HG02763 (cell line): ENCODE measurements around the gene TCEAL8.
A peak's percentile ranks its signal among the peaks of the same experiment; 100 is the strongest.

Experiments used
- ATAC-seq: cut with Tn5 transposase; IDR thresholded peaks from one replicate; pipeline ENCODE4 v1.9.1; 2021; ENCODE audit warnings: mild to moderate bottlenecking, moderate library complexity; ENCODE audit not compliant: unreplicated experiment

Gene TCEAL8

DNA sequence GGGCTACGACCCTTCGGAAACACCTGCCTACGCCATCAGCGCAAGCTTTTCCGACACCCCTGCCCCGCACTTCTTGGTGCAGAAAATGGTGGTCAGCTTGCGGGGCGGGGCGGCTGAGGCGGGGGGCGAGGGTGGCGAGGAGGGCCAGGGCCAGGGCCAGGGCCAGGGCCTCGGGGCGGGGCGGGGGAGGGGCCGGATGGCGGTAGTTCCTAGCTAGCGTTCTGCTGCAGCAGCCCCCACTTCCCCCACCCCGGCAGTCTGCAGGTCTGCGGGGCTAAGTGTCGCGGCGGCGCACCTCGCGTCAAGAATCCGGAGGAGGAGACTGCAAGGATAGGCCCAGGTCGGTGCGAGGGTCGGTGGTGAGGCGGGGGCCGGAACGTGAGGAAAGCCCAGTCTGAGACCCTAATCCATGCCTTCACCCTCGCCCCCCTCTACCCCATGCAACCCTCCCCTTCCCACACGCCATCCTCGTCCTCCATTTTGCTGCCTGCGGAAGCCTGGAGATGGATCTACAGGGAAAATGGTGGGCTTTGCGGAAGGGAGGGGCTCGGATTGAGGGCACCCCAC lies 39.4 kb downstream of the TCEAL8 start:
- no peak for ATAC-seq

GRCh38 chrX:103214870-103215424 lies 40.0 kb downstream of the TCEAL8 start, which contains the start of gene BEX4:
Gene BEX4, plus strand, starts transcription at chrX:103215108. Its CDS starts 1,046 bp downstream, at chrX:103216154.
- peak; percentile 90 for ATAC-seq

- ATAC-seq, result no peak
These were observed 42.1 kb downstream of the TCEAL8 start for GRCh38 chrX:103212749-103213457.

GRCh38 chrX:103211012-103211715 lies 43.8 kb downstream of the TCEAL8 start:
- no peak for ATAC-seq

DNA sequence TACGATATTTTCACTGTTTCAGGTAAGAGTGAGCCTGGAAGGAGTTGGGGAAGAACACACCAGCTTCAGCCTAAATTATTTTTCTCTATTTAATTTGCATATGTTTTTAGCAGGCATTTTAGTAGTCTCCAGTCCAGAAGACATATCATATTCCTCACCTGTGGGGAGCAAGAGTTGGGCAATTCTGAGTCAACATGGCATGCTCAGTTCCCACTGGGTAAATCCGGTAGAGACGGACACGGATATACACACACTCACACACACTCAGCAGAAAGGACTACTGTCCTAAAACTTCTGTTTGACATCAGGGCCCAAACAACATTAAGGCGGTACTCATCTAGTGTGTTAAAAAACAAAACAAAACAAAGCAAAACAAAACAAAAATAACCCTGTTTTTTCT lies 44.9 kb downstream of the TCEAL8 start:
- ATAC-seq, result no peak
